Tibial nerve (tissue), 4 donors: Measurements from ENCODE around the gene PDZD2. TPM values are rescaled to one million over a fixed set of nuclear protein-coding genes. Genes with fewer than 3 reads are reported as not detected.

Experiments used
- DNase-seq, 2 donors: peaks; one replicate each; pipeline ENCODE4 v3.0.0-alpha.2; 2019; ENCODE audit warnings: low spot score in 2 of 2
- H3K27ac ChIP-seq, 4 donors: fragments of 200-600 bp; sonication (generic) in 3 of 4; one replicate each; pipeline ENCODE4 v1.5.1; 2017 to 2019; ENCODE audit warnings: mild to moderate bottlenecking in 1 of 4
- H3K27me3 ChIP-seq, 2 donors: fragments of 200-600 bp; sonication (generic) in 1 of 2; one replicate each; pipeline versions ENCODE4 v1.5.1 to v1.6.0; 2017 to 2019
- H3K36me3 ChIP-seq, 3 donors: fragments of 200-600 bp; sonication (generic); one replicate each; pipeline ENCODE4 v1.5.1; 2018 to 2019
- H3K4me1 ChIP-seq, 4 donors: fragments of 200-600 bp; sonication (generic) in 3 of 4; one replicate each; pipeline ENCODE4 v1.5.1; 2017 to 2019
- H3K4me3 ChIP-seq, 4 donors: fragments of 200-600 bp; sonication (generic) in 3 of 4; one replicate each; pipeline ENCODE4 v1.5.1; 2017 to 2019; ENCODE audit warnings: mild to moderate bottlenecking in 1 of 4, moderate library complexity in 1 of 4
- H3K9me3 ChIP-seq, 4 donors: fragments of 200-600 bp; sonication (generic) in 3 of 4; one replicate each; pipeline ENCODE4 v1.5.1; 2017 to 2019
- EP300 ChIP-seq, 2 donors: sonication (generic); formaldehyde crosslinking; IDR thresholded peaks; one replicate each; pipeline ENCODE4 v1.6.1; 2017; ENCODE audit warnings: antibody characterized with exemption in 2 of 2, mild to moderate bottlenecking in 1 of 2
- POLR2A ChIP-seq, 2 donors: fragments of 450-650 bp; IDR thresholded peaks; one replicate each; pipeline ENCODE4 v1.6.1; 2017; ENCODE audit warnings: antibody characterized with exemption in 2 of 2, mild to moderate bottlenecking in 2 of 2, moderate library complexity in 2 of 2
- WGBS, 2 donors: methylation state at CpG; one replicate each; pipeline ENCODE4 v1.1.5; 2018; 5-methylcytosine and 5-hydroxymethylcytosine counted together
- total RNA-seq, 4 donors: library from RNA; depleted of rRNA; stranded (reverse); fragments of >200 nt; gene quantifications; one replicate each; pipeline ENCODE4 v1.1.0, GENCODE V29; 2016
- TF ChIP-seq, protein P1 (sequence below), 5 experiments: fragments of 200-600 bp in 3 of 5; fragments of 450-650 bp in 2 of 5; sonication (generic) in 3 of 5; IDR thresholded peaks; one replicate each; pipeline ENCODE4 v1.5.1; 2016 to 2019; ENCODE audit warnings: antibody characterized with exemption in 5 of 5, mild to moderate bottlenecking in 3 of 5, moderate library complexity in 2 of 5

Gene PDZD2
- total RNA-seq, 4 donors from 2014 or later, result 102 to 153 (median 117) TPM

DNA sequence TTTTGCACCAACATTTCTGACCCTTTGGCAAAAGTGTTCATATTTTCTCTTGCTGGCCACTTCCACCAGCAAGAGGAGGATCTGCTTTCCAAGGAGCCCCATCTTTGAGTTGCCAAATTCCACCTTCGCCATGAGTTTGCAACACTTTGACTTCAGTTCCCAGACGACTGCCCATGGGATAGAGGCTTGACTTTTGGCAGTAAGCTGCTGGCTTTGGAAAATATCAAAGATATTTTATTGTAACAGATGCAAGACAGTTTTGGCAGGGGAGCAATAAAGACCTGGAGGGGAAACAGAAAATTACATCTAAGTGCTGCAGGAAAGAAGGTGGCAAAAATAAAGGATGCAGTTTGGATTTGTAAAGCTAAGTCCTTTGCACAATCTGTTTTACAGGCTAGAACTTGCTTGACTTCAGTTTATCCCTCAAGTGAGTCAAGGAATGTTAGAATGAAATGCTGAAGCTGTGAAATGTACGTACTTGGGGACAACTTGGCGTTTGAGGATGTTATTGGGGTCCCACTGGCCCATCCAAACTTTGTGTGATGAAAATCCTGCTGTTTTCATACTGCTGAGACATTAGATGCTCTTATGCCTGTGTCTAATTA is 302.3 kb downstream of the PDZD2 start:
- Histone ChIP-seq H3K36me3 (no peaks in the 10 kb centered on the region), H3K27me3 (no peaks in the 10 kb centered on the region), H3K9me3 (no peaks in the 10 kb centered on the region), H3K4me3 (no peak overlapping the region), H3K4me1 (peaks cover 0 to 51% (median 2%) of the 10 kb centered on the region in 4 donors), H3K27ac (peak overlapping the region in 1 of 4 donors; percentile 1)
- no peak for DNase-seq
- 58 to 65% methylated on average over 4 of the region's 4 CpGs for WGBS, 2 donors
- TF ChIP-seq EP300 (IDR thresholded peaks at IDR 0.05) (peak in 1 of 2 donors; percentile 26), POLR2A (IDR thresholded peaks at IDR 0.05) (no peak)

DNA sequence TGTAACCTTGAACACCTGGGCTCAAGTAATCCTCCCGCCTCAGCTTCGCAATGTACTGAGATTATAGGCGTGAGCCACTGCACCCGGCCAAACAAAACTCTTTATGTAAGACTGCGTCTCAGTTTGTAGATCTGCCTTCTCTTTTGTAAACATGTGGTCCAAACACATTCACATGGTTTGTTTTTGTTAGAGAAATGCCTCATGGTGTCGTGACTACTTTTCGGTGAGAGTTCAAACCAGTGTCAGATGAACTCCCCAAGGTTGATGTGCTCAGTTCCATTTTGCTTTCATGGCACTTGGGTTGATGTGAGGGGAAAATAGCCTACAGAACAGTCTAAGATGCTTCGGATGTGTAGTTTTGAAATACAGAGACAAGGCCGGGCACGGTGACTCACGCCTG is 303.6 kb downstream of the PDZD2 start:
- 79 to 88% methylated on average over 11 of the region's 11 CpGs for WGBS, 2 donors
- Histone ChIP-seq H3K4me1 (peaks cover 0 to 51% (median 2%) of the 10 kb centered on the region in 4 donors), H3K36me3 (no peaks in the 10 kb centered on the region), H3K27me3 (no peaks in the 10 kb centered on the region), H3K27ac (no peak overlapping the region), H3K9me3 (no peaks in the 10 kb centered on the region), H3K4me3 (no peak overlapping the region)
- no peak for DNase-seq
- TF ChIP-seq POLR2A (IDR thresholded peaks at IDR 0.05) (no peak), EP300 (IDR thresholded peaks at IDR 0.05) (no peak)
- TF ChIP-seq, protein P1, sequence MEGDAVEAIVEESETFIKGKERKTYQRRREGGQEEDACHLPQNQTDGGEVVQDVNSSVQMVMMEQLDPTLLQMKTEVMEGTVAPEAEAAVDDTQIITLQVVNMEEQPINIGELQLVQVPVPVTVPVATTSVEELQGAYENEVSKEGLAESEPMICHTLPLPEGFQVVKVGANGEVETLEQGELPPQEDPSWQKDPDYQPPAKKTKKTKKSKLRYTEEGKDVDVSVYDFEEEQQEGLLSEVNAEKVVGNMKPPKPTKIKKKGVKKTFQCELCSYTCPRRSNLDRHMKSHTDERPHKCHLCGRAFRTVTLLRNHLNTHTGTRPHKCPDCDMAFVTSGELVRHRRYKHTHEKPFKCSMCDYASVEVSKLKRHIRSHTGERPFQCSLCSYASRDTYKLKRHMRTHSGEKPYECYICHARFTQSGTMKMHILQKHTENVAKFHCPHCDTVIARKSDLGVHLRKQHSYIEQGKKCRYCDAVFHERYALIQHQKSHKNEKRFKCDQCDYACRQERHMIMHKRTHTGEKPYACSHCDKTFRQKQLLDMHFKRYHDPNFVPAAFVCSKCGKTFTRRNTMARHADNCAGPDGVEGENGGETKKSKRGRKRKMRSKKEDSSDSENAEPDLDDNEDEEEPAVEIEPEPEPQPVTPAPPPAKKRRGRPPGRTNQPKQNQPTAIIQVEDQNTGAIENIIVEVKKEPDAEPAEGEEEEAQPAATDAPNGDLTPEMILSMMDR (IDR thresholded peaks at IDR 0.05), result no peak

DNA sequence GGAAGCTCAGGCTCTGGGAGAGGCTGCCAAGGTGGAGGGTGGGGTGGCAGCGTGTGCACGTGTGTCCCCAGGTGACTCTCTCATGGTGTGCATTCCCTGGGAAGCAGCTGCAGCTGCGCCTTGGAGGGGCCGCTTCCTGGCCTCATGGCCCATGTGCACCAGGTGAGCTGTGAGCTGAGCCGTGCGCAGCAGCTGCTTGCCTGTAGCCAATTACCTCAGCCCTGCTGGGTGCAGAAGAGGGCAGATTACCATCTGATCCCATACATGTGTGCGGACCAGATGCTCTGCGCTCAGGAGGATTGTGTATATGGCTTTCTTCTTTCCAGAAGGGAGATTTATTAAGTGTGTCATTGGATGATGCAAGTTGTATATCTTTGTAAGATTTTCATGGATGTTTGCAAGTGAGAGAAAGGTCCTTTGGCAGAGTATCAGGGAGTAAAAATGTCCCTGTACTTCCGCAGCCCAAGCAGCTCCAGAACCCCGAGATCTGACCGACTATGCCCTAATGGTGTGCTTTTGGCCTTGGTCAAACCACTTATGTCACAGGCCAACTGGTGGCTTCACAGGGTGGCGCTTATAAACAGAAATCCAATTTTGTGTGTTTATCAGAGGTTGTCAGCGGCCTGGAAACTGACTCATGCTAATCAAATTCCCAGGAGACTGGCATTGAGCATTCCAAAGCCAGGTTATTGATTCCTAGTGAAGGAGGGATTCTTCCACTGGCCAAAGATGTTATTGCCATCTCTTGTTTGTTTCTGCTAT is 305.9 kb downstream of the PDZD2 start:
- Histone ChIP-seq H3K4me3 (no peak overlapping the region), H3K36me3 (no peaks in the 10 kb centered on the region), H3K27ac (no peak overlapping the region), H3K4me1 (peaks cover 0 to 48% (median 5%) of the 10 kb centered on the region in 4 donors), H3K9me3 (no peaks in the 10 kb centered on the region), H3K27me3 (no peaks in the 10 kb centered on the region)
- WGBS, 2 donors, result 89 to 100% methylated on average over 6 to 13 of the region's 13 CpGs
- no peak for TF ChIP-seq EP300 (IDR thresholded peaks at IDR 0.05)
- TF ChIP-seq POLR2A (IDR thresholded peaks at IDR 0.05), result no peak
- TF ChIP-seq, protein P1 (IDR thresholded peaks at IDR 0.05), result no peak
- no peak for DNase-seq

DNA sequence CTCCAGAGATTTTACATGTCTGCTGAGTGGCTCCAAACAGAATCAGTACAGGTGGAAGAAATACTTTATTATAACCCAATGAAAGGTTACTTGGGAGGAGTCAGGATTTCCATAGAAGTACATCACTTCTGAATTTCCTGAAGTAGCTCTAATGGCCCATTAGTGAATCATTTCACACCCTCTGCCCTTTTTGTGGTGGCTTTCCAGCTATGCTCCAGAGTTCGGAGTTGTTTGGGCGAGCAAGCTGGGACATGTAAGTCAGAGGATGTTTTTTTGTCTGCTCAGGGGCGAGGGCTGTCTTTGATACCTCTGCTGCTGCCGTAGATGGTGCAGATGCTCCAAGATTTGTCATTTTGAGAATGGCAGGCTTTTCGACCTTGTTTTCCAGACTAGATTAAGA is 309.1 kb downstream of the PDZD2 start:
- no peak for DNase-seq
- H3K4me3 ChIP-seq, result no peak overlapping the region
- peak overlapping the region in 2 of 4 donors; percentile 11 to 48 for H3K27ac ChIP-seq
- no peak for TF ChIP-seq POLR2A (IDR thresholded peaks at IDR 0.05)
- TF ChIP-seq, protein P1 (IDR thresholded peaks at IDR 0.05), result no peak
- no peak for TF ChIP-seq EP300 (IDR thresholded peaks at IDR 0.05)
- H3K36me3 ChIP-seq, result no peaks in the 10 kb centered on the region
- 60 to 69% methylated on average over 5 of the region's 5 CpGs for WGBS, 2 donors
- H3K9me3 ChIP-seq, result peaks cover 0 to 2% (median 0%) of the 10 kb centered on the region in 4 donors
- H3K27me3 ChIP-seq, result no peaks in the 10 kb centered on the region
- H3K4me1 ChIP-seq, result peaks cover 0 to 33% (median 3%) of the 10 kb centered on the region in 4 donors

DNA sequence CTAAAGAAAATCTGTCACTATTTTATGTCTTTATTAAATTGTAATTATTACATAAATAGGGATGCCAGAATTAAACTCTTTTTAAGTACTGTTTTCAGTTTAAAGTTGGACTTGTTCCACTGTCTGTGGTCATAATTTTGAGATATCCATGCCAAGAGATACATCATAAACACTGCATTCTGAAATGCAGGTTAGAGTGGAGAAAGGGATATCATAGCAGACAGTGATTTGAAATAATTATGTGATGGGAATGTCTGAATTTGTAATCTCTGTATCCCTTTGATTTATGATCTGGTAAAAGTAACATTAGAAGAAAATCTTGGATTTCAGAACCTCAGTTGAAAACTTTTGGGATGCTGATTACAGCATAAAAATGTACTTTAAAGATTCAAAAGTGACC is 313.1 kb downstream of the PDZD2 start:
- H3K36me3 ChIP-seq, result no peaks in the 10 kb centered on the region
- no peaks in the 10 kb centered on the region for H3K27me3 ChIP-seq
- no peak for DNase-seq
- peaks cover 0 to 23% (median 3%) of the 10 kb centered on the region in 4 donors for H3K4me1 ChIP-seq
- no peak overlapping the region for H3K27ac ChIP-seq
- peaks cover 0 to 5% (median 0%) of the 10 kb centered on the region in 4 donors for H3K9me3 ChIP-seq
- H3K4me3 ChIP-seq, result no peak overlapping the region
- TF ChIP-seq EP300 (IDR thresholded peaks at IDR 0.05), result no peak
- TF ChIP-seq, protein P1 (IDR thresholded peaks at IDR 0.05), result no peak
- no peak for TF ChIP-seq POLR2A (IDR thresholded peaks at IDR 0.05)
